HepG2 (cell line): ENCODE data around the gene HAGHL. TPM values are rescaled to one million over a fixed set of nuclear protein-coding genes. Genes with fewer than 3 reads are reported as not detected.

Experiments used
- ARID3A ChIP-seq: IDR thresholded peaks from 2 replicates; pipeline ENCODE4 v1.6.1; 2012; ENCODE audit warnings: low read depth, low read length, improper control_type of control experiment
- FOXM1 ChIP-seq: sonication (generic); formaldehyde crosslinking; IDR thresholded peaks from 2 replicates; pipeline ENCODE4 v1.5.0; 2020; ENCODE audit warnings: missing genetic modification reagents
- HES4 ChIP-seq: sonication (generic); formaldehyde crosslinking; IDR thresholded peaks from 2 replicates; pipeline ENCODE4 v1.9.0; 2021; ENCODE audit warnings: mild to moderate bottlenecking, missing genetic modification reagents, borderline replicate concordance
- HNF1A ChIP-seq, 2 experiments: sonication (generic) in 1 of 2; formaldehyde crosslinking in 1 of 2; IDR thresholded peaks; 2 replicates each; pipeline versions ENCODE4 v1.4.0 to v1.6.1; 2016 to 2020; ENCODE audit warnings: borderline replicate concordance in 1 of 2, low read depth in 1 of 2, mild to moderate bottlenecking in 1 of 2, missing genetic modification reagents in 1 of 2
- HOXA7 ChIP-seq: sonication (generic); formaldehyde crosslinking; IDR thresholded peaks from 2 replicates; pipeline ENCODE4 v1.8.1; 2022; ENCODE audit warnings: mild to moderate bottlenecking, missing genetic modification reagents, moderate library complexity
- KAT7 ChIP-seq: IDR thresholded peaks from 2 replicates; pipeline ENCODE4 v1.6.1; 2018; ENCODE audit warnings: borderline replicate concordance, missing compliant biosample characterization
- KDM5A ChIP-seq: fragments of 200-600 bp; sonication (generic); IDR thresholded peaks from 2 replicates; pipeline ENCODE4 v1.7.0; 2018; ENCODE audit warnings: antibody characterized with exemption, mild to moderate bottlenecking, low read length, borderline replicate concordance
- MXI1 ChIP-seq: IDR thresholded peaks from 3 replicates; pipeline ENCODE4 v1.6.1; 2012; ENCODE audit warnings: low read depth, low read length, inconsistent platforms, borderline replicate concordance
- POGK ChIP-seq: sonication (generic); formaldehyde crosslinking; conservative IDR thresholded peaks from 2 replicates; pipeline ENCODE4 v1.8.0; 2022; ENCODE audit warnings: mild to moderate bottlenecking, moderate library complexity, missing genetic modification reagents
- TCF7 ChIP-seq: sonication (generic); IDR thresholded peaks from 2 replicates; pipeline ENCODE4 v1.6.1; 2016; ENCODE audit warnings: antibody characterized with exemption, low read depth
- ZKSCAN8 ChIP-seq: IDR thresholded peaks from 2 replicates; pipeline ENCODE4 v1.6.1; 2016; ENCODE audit warnings: borderline replicate concordance, missing genetic modification reagents, missing compliant biosample characterization
- ZNF232 ChIP-seq: sonication (generic); formaldehyde crosslinking; IDR thresholded peaks from 2 replicates; pipeline ENCODE4 v1.4.0; 2020; ENCODE audit warnings: missing genetic modification reagents, borderline replicate concordance
- polyA plus RNA-seq, 8 experiments: library from polyadenylated mRNA; depleted of rRNA in 3 of 8; stranded (reverse) in 7 of 8; unstranded in 1 of 8; fragments of >200 nt; fragmentation: Illumina TruSeq in 4 of 8; extraction: Trizol in 4 of 8; gene quantifications; 2 replicates each; pipeline versions ENCODE4 v1.2.1 to v1.2.3, GENCODE V29; 2011 to 2016; ENCODE audit warnings: low read depth in 4 of 8, missing spikeins in 1 of 8, mixed read lengths in 1 of 8; ENCODE audit not compliant: insufficient read depth in 1 of 8
- total RNA-seq, 5 experiments: library from RNA; depleted of rRNA; stranded (reverse); fragments of >200 nt; fragmentation: Illumina TruSeq; extraction: Trizol; gene quantifications; 2 replicates each; pipeline ENCODE4 v1.2.3, GENCODE V29; 2016; ENCODE audit warnings: low read depth in 1 of 5
- TF ChIP-seq, protein P1 (sequence below): sonication (generic); formaldehyde crosslinking; IDR thresholded peaks from 2 replicates; pipeline ENCODE4 v1.4.0; 2020; ENCODE audit warnings: missing genetic modification reagents
- TF ChIP-seq, protein P2 (sequence below): sonication (generic); formaldehyde crosslinking; IDR thresholded peaks from 2 replicates; pipeline ENCODE4 v1.4.0; 2020; ENCODE audit warnings: missing genetic modification reagents
- TF ChIP-seq, protein P3 (sequence below): IDR thresholded peaks from 2 replicates; pipeline ENCODE4 v1.6.1; 2018; ENCODE audit warnings: missing genetic modification reagents, mild to moderate bottlenecking, missing compliant biosample characterization

The HAGHL gene
- total and polyA plus RNA-seq, 2 of the 13 experiments (the other 11 are each of a cell fraction or from before 2014, with no cell fraction given) = 3.4 to 8.4 TPM

- no peak for TF ChIP-seq ARID3A
- 0 out of 2 replicates have a peak, but pooled peaks have one; percentile 44 for TF ChIP-seq KAT7 (CRISPR knock-in tag)
- no peak for TF ChIP-seq ZKSCAN8 (CRISPR knock-in tag)
- peak; percentile 58; the same call in 1 of the 2 replicates for TF ChIP-seq KDM5A
- TF ChIP-seq, protein P1, sequence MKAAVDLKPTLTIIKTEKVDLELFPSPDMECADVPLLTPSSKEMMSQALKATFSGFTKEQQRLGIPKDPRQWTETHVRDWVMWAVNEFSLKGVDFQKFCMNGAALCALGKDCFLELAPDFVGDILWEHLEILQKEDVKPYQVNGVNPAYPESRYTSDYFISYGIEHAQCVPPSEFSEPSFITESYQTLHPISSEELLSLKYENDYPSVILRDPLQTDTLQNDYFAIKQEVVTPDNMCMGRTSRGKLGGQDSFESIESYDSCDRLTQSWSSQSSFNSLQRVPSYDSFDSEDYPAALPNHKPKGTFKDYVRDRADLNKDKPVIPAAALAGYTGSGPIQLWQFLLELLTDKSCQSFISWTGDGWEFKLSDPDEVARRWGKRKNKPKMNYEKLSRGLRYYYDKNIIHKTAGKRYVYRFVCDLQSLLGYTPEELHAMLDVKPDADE = no peak
- TF ChIP-seq HNF1A (IDR thresholded peaks at IDR 0.05; ENCODE audit: low read depth) = no peak
- TF ChIP-seq HNF1A (CRISPR knock-in tag; IDR thresholded peaks at IDR 0.05; ENCODE audit: borderline replicate concordance) = peak; percentile 38; the same call in 1 of the 2 replicates
- TF ChIP-seq, protein P2, sequence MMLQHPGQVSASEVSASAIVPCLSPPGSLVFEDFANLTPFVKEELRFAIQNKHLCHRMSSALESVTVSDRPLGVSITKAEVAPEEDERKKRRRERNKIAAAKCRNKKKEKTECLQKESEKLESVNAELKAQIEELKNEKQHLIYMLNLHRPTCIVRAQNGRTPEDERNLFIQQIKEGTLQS (CRISPR knock-in tag) = no peak
- peak; percentile 70; the same call in 1 of the 2 replicates for TF ChIP-seq HOXA7 (CRISPR knock-in tag)
- no peak for TF ChIP-seq TCF7
- TF ChIP-seq MXI1 = peak; percentile 60; the same call in 1 of the 3 replicates
- TF ChIP-seq, protein P3, sequence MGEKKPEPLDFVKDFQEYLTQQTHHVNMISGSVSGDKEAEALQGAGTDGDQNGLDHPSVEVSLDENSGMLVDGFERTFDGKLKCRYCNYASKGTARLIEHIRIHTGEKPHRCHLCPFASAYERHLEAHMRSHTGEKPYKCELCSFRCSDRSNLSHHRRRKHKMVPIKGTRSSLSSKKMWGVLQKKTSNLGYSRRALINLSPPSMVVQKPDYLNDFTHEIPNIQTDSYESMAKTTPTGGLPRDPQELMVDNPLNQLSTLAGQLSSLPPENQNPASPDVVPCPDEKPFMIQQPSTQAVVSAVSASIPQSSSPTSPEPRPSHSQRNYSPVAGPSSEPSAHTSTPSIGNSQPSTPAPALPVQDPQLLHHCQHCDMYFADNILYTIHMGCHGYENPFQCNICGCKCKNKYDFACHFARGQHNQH (CRISPR knock-in tag) = no peak
- TF ChIP-seq POGK (CRISPR knock-in tag) = no peak; the same call in 1 of the 2 replicates
- no peak for TF ChIP-seq FOXM1 (CRISPR knock-in tag)
- TF ChIP-seq ZNF232 (CRISPR knock-in tag) = no peak
- no peak for TF ChIP-seq HES4 (CRISPR knock-in tag)
These were observed 47.8 kb upstream of the HAGHL start (continued) for GRCh38 chr16:678858-679813.
